HEK293 (cell line): ENCODE measurements around the gene IGSF9B.

ENCODE experiments used
- CTCF ChIP-seq: fragments of 450-650 bp; formaldehyde crosslinking; IDR thresholded peaks from 2 replicates; pipeline ENCODE4 v1.5.1; 2016; ENCODE audit warnings: missing biosample characterization, missing genetic modification characterization
- GLI4 ChIP-seq: fragments of 450-650 bp; formaldehyde crosslinking; IDR thresholded peaks from 2 replicates; pipeline ENCODE4 v1.5.1; 2016; ENCODE audit warnings: missing biosample characterization, missing genetic modification characterization
- REST ChIP-seq: fragments of 450-650 bp; formaldehyde crosslinking; IDR thresholded peaks from 2 replicates; pipeline ENCODE4 v1.5.1; 2016; ENCODE audit warnings: missing biosample characterization, missing genetic modification characterization
- ZBTB17 ChIP-seq: fragments of 450-650 bp; formaldehyde crosslinking; IDR thresholded peaks from 2 replicates; pipeline ENCODE4 v1.5.1; 2016; ENCODE audit warnings: missing biosample characterization, missing genetic modification characterization
- ZNF132 ChIP-seq: fragments of 450-650 bp; formaldehyde crosslinking; IDR thresholded peaks from 2 replicates; pipeline ENCODE4 v1.5.1; 2017; ENCODE audit warnings: missing biosample characterization, missing genetic modification characterization, borderline replicate concordance
- ZNF24 ChIP-seq: fragments of 450-650 bp; formaldehyde crosslinking; IDR thresholded peaks from 2 replicates; pipeline ENCODE4 v1.5.1; 2016; ENCODE audit warnings: missing biosample characterization, missing genetic modification characterization
- ZNF274 ChIP-seq, 2 experiments: fragments of 200-500 bp in 1 of 2; fragments of 450-650 bp in 1 of 2; sonication (Bioruptor generic) in 1 of 2; formaldehyde crosslinking in 1 of 2; IDR thresholded peaks; 2 replicates each; pipeline versions ENCODE4 v1.5.1 to v1.6.1; 2014 to 2016; ENCODE audit warnings: borderline replicate concordance in 1 of 2, inconsistent platforms in 1 of 2, low read length in 1 of 2, missing biosample characterization in 1 of 2, missing genetic modification characterization in 1 of 2
- ZNF302 ChIP-seq: fragments of 450-650 bp; formaldehyde crosslinking; IDR thresholded peaks from 2 replicates; pipeline ENCODE4 v1.5.1; 2016; ENCODE audit warnings: missing biosample characterization, missing genetic modification characterization, low read depth
- ZNF335 ChIP-seq: fragments of 450-650 bp; formaldehyde crosslinking; conservative IDR thresholded peaks from 2 replicates; pipeline ENCODE4 v1.5.1; 2016; ENCODE audit warnings: missing biosample characterization, missing genetic modification characterization
- ZNF416 ChIP-seq: fragments of 450-650 bp; formaldehyde crosslinking; IDR thresholded peaks from 2 replicates; pipeline ENCODE4 v1.5.1; 2016; ENCODE audit warnings: missing biosample characterization, missing genetic modification characterization
- ZNF704 ChIP-seq: fragments of 450-650 bp; formaldehyde crosslinking; IDR thresholded peaks from 2 replicates; pipeline ENCODE4 v1.5.1; 2016; ENCODE audit warnings: missing biosample characterization, missing genetic modification characterization
- ZNF76 ChIP-seq: fragments of 450-650 bp; formaldehyde crosslinking; IDR thresholded peaks from 2 replicates; pipeline ENCODE4; 2016; ENCODE audit warnings: low read depth, missing biosample characterization, missing genetic modification characterization, borderline replicate concordance
- TF ChIP-seq, protein P1 (sequence below): fragments of 450-650 bp; formaldehyde crosslinking; IDR thresholded peaks from 2 replicates; pipeline ENCODE4 v1.5.1; 2016; ENCODE audit warnings: missing biosample characterization, missing genetic modification characterization
- TF ChIP-seq, protein P2 (sequence below): fragments of 450-650 bp; formaldehyde crosslinking; IDR thresholded peaks from 2 replicates; pipeline ENCODE4 v1.5.1; 2016; ENCODE audit warnings: missing biosample characterization, missing genetic modification characterization

DNA sequence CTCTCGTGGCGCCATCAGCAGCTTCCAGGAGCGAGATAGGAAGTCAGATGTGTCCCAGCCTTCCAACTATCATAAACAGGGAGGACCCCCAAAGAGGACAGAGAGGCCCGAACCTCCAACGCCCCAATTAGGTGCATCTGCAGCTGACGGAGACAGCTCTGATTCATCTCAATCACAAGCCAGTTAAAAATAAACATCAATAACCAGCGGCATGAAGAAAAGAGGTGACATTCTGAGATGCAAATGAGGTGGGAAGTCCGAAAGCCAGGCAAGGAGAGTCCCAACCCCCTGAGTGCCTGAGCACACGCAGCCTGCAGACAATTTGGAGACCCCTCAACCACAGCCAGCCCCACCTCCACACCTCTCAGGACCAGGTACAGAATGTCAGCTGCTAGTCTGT lies 28.1 kb upstream of the IGSF9B start:
- TF ChIP-seq CTCF (tag by site-specific recombination) (no peak), ZBTB17 (tag by site-specific recombination) (no peak), REST (no peak), ZNF416 (no peak), ZNF335 (tag by site-specific recombination) (no peak), ZNF302 (tag by site-specific recombination) (no peak), GLI4 (no peak), ZNF24 (tag by site-specific recombination) (no peak), ZNF76 (no peak), ZNF132 (tag by site-specific recombination) (no peak), ZNF704 (tag by site-specific recombination) (no peak), ZNF274 (IDR thresholded peaks at IDR 0.05; ENCODE audit: low read length) (no peak), ZNF274 (tag by site-specific recombination; IDR thresholded peaks at IDR 0.05; ENCODE audit: borderline replicate concordance) (no peak)
- TF ChIP-seq, protein P1, sequence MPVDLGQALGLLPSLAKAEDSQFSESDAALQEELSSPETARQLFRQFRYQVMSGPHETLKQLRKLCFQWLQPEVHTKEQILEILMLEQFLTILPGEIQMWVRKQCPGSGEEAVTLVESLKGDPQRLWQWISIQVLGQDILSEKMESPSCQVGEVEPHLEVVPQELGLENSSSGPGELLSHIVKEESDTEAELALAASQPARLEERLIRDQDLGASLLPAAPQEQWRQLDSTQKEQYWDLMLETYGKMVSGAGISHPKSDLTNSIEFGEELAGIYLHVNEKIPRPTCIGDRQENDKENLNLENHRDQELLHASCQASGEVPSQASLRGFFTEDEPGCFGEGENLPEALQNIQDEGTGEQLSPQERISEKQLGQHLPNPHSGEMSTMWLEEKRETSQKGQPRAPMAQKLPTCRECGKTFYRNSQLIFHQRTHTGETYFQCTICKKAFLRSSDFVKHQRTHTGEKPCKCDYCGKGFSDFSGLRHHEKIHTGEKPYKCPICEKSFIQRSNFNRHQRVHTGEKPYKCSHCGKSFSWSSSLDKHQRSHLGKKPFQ = no peak
- TF ChIP-seq, protein P2, sequence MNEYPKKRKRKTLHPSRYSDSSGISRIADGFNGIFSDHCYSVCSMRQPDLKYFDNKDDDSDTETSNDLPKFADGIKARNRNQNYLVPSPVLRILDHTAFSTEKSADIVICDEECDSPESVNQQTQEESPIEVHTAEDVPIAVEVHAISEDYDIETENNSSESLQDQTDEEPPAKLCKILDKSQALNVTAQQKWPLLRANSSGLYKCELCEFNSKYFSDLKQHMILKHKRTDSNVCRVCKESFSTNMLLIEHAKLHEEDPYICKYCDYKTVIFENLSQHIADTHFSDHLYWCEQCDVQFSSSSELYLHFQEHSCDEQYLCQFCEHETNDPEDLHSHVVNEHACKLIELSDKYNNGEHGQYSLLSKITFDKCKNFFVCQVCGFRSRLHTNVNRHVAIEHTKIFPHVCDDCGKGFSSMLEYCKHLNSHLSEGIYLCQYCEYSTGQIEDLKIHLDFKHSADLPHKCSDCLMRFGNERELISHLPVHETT (tag by site-specific recombination) = no peak
